Heart right ventricle (tissue), 16 donors: Measurements from ENCODE around the gene CACNB2. TPM values are rescaled to one million over a fixed set of nuclear protein-coding genes. Genes with fewer than 3 reads are reported as not detected.

Experiments
- ATAC-seq, 8 donors: fragments of 200-7000 bp; cut with Tn5 transposase; one replicate each; pipeline ENCODE4 v1.9.1; 2020; ENCODE audit warnings: mild to moderate bottlenecking in 8 of 8, moderate library complexity in 8 of 8, moderate number of reproducible peaks in 1 of 8
- DNase-seq, 2 donors: peaks; one replicate each; pipeline ENCODE4 v3.0.0-alpha.2; 2020
- H3K27ac ChIP-seq, 10 donors: fragments of 200-600 bp; sonication (generic) in 2 of 10; one replicate each; pipeline versions ENCODE4 v1.5.0 to v1.8.0; 2020 to 2022; ENCODE audit warnings: mild to moderate bottlenecking in 3 of 10
- H3K27me3 ChIP-seq, 7 donors: fragments of 200-600 bp; one replicate each; pipeline ENCODE4 v1.8.0; 2021 to 2022; ENCODE audit warnings: mild to moderate bottlenecking in 2 of 7
- H3K36me3 ChIP-seq, 9 donors: fragments of 200-600 bp; sonication (generic) in 1 of 9; one replicate each; pipeline versions ENCODE4 v1.5.0 to v1.8.0; 2020 to 2022; ENCODE audit warnings: mild to moderate bottlenecking in 2 of 9
- H3K4me1 ChIP-seq, 9 donors: fragments of 200-600 bp; sonication (generic) in 1 of 9; one replicate each; pipeline versions ENCODE4 v1.5.0 to v1.8.0; 2020 to 2022; ENCODE audit warnings: mild to moderate bottlenecking in 4 of 9
- H3K4me3 ChIP-seq, 10 donors: fragments of 200-600 bp; sonication (generic) in 2 of 10; one replicate each; pipeline versions ENCODE4 v1.5.0 to v1.8.0; 2020 to 2022; ENCODE audit warnings: mild to moderate bottlenecking in 7 of 10, moderate library complexity in 2 of 10
- H3K9me3 ChIP-seq, 11 donors: fragments of 200-600 bp in 10 of 11; sonication (generic) in 2 of 11; one replicate each; pipeline versions ENCODE4 v1.5.0 to v1.8.0; 2013 to 2022; ENCODE audit warnings: mild to moderate bottlenecking in 2 of 11, control low read depth in 1 of 11, moderate library complexity in 1 of 11
- WGBS, 2 donors: extraction: QIAGEN DNeasy Blood & Tissue Kit; methylation state at CpG; one replicate each; pipeline ENCODE4 v1.1.7; 2013; ENCODE audit warnings: inconsistent platforms in 1 of 2; 5-methylcytosine and 5-hydroxymethylcytosine counted together
- intact Hi-C, 10 donors: fragments of 100-400 bp; cut with DNase I; formaldehyde crosslinking; loops; one replicate each; pipeline versions ENCODE4 v1.11.1 to v1.14.2; 2022
- polyA plus RNA-seq, 2 donors: library from polyadenylated mRNA; stranded (reverse); fragments of 200-250 nt; gene quantifications; one replicate each; pipeline ENCODE4 v1.2.3, GENCODE V29; 2013
- total RNA-seq, 10 donors: library from RNA; stranded (reverse); fragmentation: NEBNext Ultra II Directional in 3 of 10; extraction: Animal tissue kit (Norgen Biotek cat#: 25700) in 3 of 10; gene quantifications; one replicate each; pipeline versions ENCODE4 v1.2.1 to v1.2.4, GENCODE V29; 2021 to 2023
- TF ChIP-seq, protein P1 (sequence below), 9 donors: fragments of 200-600 bp; sonication (generic) in 2 of 9; IDR thresholded peaks; one replicate each; pipeline versions ENCODE4 v1.5.0 to v1.8.0; 2021 to 2022; ENCODE audit warnings: antibody characterized with exemption in 9 of 9, mild to moderate bottlenecking in 5 of 9, moderate library complexity in 1 of 9
- donor health status: Arrhythmogenic right ventricular cardiomyopathy.
- donor health status: ischemic (EF 13 %, LVEDD 7.1; RV severe dilation, severe dysfunction).
- donor health status: healthy with polysubstance abuse.
- donor health status: DM: no; HTN: yes; CAD: no.
- donor health status: DM: no; HTN: no; CAD: no.
- donor health status: ischemic (EF 25% LVEDD 6.9; RV normal size, moderate dysfunction).
- donor health status: ischemic (EF 25% LVEDD 5.7; RV mildly dilated, moderate dysfunction).
- donor health status: healthy.
- donor health status: DM: yes; HTN: yes; CAD: no.
- donor health status: Ischemic cardiomyopathy.
- donor health status: ischemic (EF 35%, LVEDD 5.7; RV mildly dilated, moderate dysfunction).
- donor health status: nonischemic (EF 11% LVEDD 7.7; RV severe dilation, severe dysfunction).
- donor health status: DM: yes; HTN: yes; CAD: no.
- donor health status: PGD.
- donor health status: ischemic (EF 29% LVEDD 5.4; RV normal size, mild dysfunction).
- donor health status: nonischemic (EF 23%, LVEDD 6.1; RV moderate dilation, normal function).

The CACNB2 gene
- total and polyA plus RNA-seq, 12 donors = 8.9 to 71.1 (median 36.7) TPM

- TF ChIP-seq, protein P1, sequence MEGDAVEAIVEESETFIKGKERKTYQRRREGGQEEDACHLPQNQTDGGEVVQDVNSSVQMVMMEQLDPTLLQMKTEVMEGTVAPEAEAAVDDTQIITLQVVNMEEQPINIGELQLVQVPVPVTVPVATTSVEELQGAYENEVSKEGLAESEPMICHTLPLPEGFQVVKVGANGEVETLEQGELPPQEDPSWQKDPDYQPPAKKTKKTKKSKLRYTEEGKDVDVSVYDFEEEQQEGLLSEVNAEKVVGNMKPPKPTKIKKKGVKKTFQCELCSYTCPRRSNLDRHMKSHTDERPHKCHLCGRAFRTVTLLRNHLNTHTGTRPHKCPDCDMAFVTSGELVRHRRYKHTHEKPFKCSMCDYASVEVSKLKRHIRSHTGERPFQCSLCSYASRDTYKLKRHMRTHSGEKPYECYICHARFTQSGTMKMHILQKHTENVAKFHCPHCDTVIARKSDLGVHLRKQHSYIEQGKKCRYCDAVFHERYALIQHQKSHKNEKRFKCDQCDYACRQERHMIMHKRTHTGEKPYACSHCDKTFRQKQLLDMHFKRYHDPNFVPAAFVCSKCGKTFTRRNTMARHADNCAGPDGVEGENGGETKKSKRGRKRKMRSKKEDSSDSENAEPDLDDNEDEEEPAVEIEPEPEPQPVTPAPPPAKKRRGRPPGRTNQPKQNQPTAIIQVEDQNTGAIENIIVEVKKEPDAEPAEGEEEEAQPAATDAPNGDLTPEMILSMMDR (IDR thresholded peaks at IDR 0.05) = no peak
- Histone ChIP-seq H3K4me1 (peaks cover 0 to 7% (median 0%) of the 10 kb centered on the region in 9 donors), H3K27me3 (no peaks in the 10 kb centered on the region), H3K9me3 (no peaks in the 10 kb centered on the region), H3K36me3 (no peaks in the 10 kb centered on the region), H3K4me3 (no peak overlapping the region), H3K27ac (no peak overlapping the region)
- WGBS, 2 donors = 72 to 85% methylated on average over 12 of the region's 12 CpGs
- intact Hi-C loops = no loop called here
- no peak for DNase-seq
- peak in 1 of 8 donors; percentile 42 for ATAC-seq
These were observed 84.6 kb downstream of the CACNB2 start for GRCh38 chr10:18224626-18225445.

- Histone ChIP-seq H3K9me3 (no peaks in the 10 kb centered on the region), H3K4me3 (no peak overlapping the region), H3K36me3 (no peaks in the 10 kb centered on the region), H3K27me3 (no peaks in the 10 kb centered on the region), H3K27ac (no peak overlapping the region), H3K4me1 (peaks cover 0 to 7% (median 0%) of the 10 kb centered on the region in 9 donors)
- intact Hi-C loops = no loop called here
- TF ChIP-seq, protein P1 (IDR thresholded peaks at IDR 0.05) = no peak
- ATAC-seq (no peak), DNase-seq (no peak)
- 93% methylated on average over 5 of the region's 5 CpGs for WGBS, 2 donors
These were observed 86.1 kb downstream of the CACNB2 start for GRCh38 chr10:18226336-18226735.

GRCh38 chr10:18229826-18230225, 89.6 kb downstream of the CACNB2 start:
- H3K36me3 ChIP-seq = no peaks in the 10 kb centered on the region
- no peaks in the 10 kb centered on the region for H3K9me3 ChIP-seq
- intact Hi-C loops = loop anchor here in 3 of 10 donors (10.0 kb wide), 2 partner anchors 495 to 625 kb away; no protein-coding TSS in a partner anchor
- DNase-seq (no peak), ATAC-seq (no peak)
- H3K27me3 ChIP-seq = no peaks in the 10 kb centered on the region
- no peak overlapping the region for H3K4me3 ChIP-seq
- WGBS, 2 donors = 84 to 85% methylated on average over 3 of the region's 3 CpGs
- no peak overlapping the region for H3K27ac ChIP-seq
- H3K4me1 ChIP-seq = peaks cover 0 to 11% (median 3%) of the 10 kb centered on the region in 9 donors
- TF ChIP-seq, protein P1 (IDR thresholded peaks at IDR 0.05) = no peak

DNA sequence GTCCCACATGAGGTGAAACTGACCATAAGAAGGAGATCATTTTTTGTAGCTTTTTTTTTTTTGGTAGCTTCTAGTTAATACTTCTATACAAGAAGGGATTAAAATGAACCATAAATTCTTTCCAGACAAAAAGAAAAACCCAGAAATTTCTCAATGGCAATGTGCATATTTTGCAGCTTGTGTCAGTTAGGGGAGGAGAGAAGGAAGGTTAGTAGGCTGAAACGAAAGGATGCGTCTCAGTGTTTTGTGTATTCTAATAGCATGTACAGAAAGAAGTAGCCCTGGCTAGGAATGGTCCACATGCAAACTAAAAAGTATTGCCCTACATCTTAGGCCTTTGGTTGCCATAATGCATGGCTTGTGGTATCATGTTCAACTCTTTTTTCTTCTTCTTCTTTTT, 90.6 kb downstream of the CACNB2 start:
- Histone ChIP-seq H3K27ac (no peak overlapping the region), H3K4me1 (peaks cover 0 to 11% (median 0%) of the 10 kb centered on the region in 9 donors), H3K9me3 (no peaks in the 10 kb centered on the region), H3K27me3 (peaks cover 0 to 3% (median 0%) of the 10 kb centered on the region in 7 donors), H3K36me3 (no peaks in the 10 kb centered on the region), H3K4me3 (no peak overlapping the region)
- TF ChIP-seq, protein P1 (IDR thresholded peaks at IDR 0.05) = no peak
- WGBS, 2 donors = 81 to 91% methylated on average over 2 of the region's 2 CpGs
- DNase-seq = no peak
- no peak for ATAC-seq
- intact Hi-C loops = loop anchor here in 3 of 10 donors (10.0 kb wide), 2 partner anchors 496 to 626 kb away; no protein-coding TSS in a partner anchor
